Breast epithelium (tissue), 4 donors: ENCODE measurements around the gene MLLT1. TPM values are rescaled to one million over a fixed set of nuclear protein-coding genes. Genes with fewer than 3 reads are reported as not detected.
A peak's percentile ranks its signal among the peaks of the same experiment; 100 is the strongest.

Source experiments
- DNase-seq, 2 donors: peaks; one replicate each; pipeline ENCODE4 v3.0.0-alpha.2; 2019; ENCODE audit warnings: low spot score in 2 of 2
- H3K27ac ChIP-seq, 2 donors: fragments of 200-600 bp; sonication (generic) in 1 of 2; one replicate each; pipeline ENCODE4 v1.5.1; 2016 to 2019; ENCODE audit warnings: mild to moderate bottlenecking in 1 of 2
- H3K27me3 ChIP-seq, 2 donors: fragments of 200-600 bp; sonication (generic) in 1 of 2; one replicate each; pipeline versions ENCODE4 v1.5.1 to v1.6.0; 2017 to 2019; ENCODE audit warnings: control low read depth in 1 of 2, mild to moderate bottlenecking in 1 of 2
- H3K36me3 ChIP-seq: fragments of 200-600 bp; one replicate; pipeline ENCODE4 v1.5.1; 2019
- H3K4me1 ChIP-seq, 2 donors: fragments of 200-600 bp; sonication (generic); one replicate each; pipeline ENCODE4 v1.5.1; 2016 to 2019; ENCODE audit warnings: control low read depth in 1 of 2
- H3K4me3 ChIP-seq, 3 donors: fragments of 200-600 bp; sonication (generic); 1 replicate in 2 of 3; 2 replicates in 1 of 3; pipeline ENCODE4 v1.5.1; 2016 to 2019; ENCODE audit warnings: mild to moderate bottlenecking in 3 of 3, moderate library complexity in 2 of 3
- H3K9me3 ChIP-seq, 2 donors: fragments of 200-600 bp; sonication (generic) in 1 of 2; one replicate each; pipeline ENCODE4 v1.5.1; 2016 to 2019; ENCODE audit warnings: control low read depth in 1 of 2
- CTCF ChIP-seq, 3 donors: fragments of 450-650 bp; IDR thresholded peaks; one replicate each; pipeline ENCODE4 v1.5.1; 2016 to 2017; ENCODE audit warnings: antibody characterized with exemption in 3 of 3, mild to moderate bottlenecking in 3 of 3, moderate library complexity in 3 of 3
- POLR2A ChIP-seq: fragments of 450-650 bp; IDR thresholded peaks from one replicate; pipeline ENCODE4 v1.6.1; 2016; ENCODE audit warnings: antibody characterized with exemption, mild to moderate bottlenecking, moderate library complexity
- POLR2AphosphoS5 ChIP-seq, 3 donors: sonication (generic); formaldehyde crosslinking; IDR thresholded peaks; one replicate each; pipeline ENCODE4 v1.6.1; 2017; ENCODE audit warnings: antibody characterized with exemption in 3 of 3
- intact Hi-C: fragments of 100-400 bp; cut with DNase I; formaldehyde crosslinking; loops from one replicate; pipeline ENCODE4 v1.15.1; 2023; ENCODE audit warnings: low total_unique reads
- total RNA-seq, 3 donors: library from RNA; depleted of rRNA; stranded (reverse); fragments of >200 nt; gene quantifications; one replicate each; pipeline ENCODE4 v1.1.0, GENCODE V29; 2016

The MLLT1 gene
- total RNA-seq, 3 donors from 2014 or later, result 13.6 to 16.4 (median 13.8) TPM

DNA sequence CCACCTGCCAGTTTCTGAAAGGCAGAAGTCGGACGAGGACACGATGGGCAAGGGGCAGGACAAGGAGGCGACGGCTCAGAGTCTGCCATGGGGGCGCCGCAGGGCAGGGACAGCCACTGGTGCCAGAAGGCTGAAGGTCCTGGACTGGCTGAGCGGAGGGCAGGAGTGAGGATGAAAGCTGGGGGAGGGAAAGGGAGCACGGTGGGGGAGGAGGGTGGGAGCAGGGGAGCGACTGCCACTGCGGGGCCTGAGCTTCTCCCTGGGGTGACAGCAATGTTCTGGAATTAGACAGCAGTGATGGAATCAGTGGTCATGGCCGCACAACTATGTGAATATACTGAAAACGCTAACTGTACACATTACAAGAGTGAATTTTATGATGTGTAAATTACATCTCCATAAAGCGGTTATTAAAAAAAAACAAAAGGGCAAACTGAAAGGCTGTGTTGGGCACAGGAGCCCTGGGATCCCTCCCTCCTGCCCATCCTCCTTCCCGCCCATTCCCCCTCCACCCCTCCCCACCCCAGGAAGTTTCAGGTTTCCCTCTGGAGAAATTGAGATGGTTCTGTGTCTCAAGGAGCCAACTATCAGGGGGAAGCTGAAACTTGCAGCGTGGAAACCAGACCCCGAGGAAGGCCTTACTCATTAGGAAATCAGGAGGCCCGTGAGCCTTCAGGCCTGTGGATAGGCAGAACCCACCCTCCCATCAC lies 15.9 kb downstream of the MLLT1 start:
- TF ChIP-seq CTCF (IDR thresholded peaks at IDR 0.05), result no peak
- no peak for TF ChIP-seq POLR2AphosphoS5 (IDR thresholded peaks at IDR 0.05)
- TF ChIP-seq POLR2A, result no peak
- intact Hi-C loops, result loop anchor here (5.0 kb wide), 1 partner anchor 1067 kb away; no protein-coding TSS in a partner anchor
- Histone ChIP-seq H3K36me3 (no peaks in the 10 kb centered on the region), H3K4me3 (no peak overlapping the region), H3K9me3 (no peaks in the 10 kb centered on the region), H3K4me1 (no peaks in the 10 kb centered on the region), H3K27ac (no peak overlapping the region), H3K27me3 (no peaks in the 10 kb centered on the region)
- DNase-seq, result no peak

DNA sequence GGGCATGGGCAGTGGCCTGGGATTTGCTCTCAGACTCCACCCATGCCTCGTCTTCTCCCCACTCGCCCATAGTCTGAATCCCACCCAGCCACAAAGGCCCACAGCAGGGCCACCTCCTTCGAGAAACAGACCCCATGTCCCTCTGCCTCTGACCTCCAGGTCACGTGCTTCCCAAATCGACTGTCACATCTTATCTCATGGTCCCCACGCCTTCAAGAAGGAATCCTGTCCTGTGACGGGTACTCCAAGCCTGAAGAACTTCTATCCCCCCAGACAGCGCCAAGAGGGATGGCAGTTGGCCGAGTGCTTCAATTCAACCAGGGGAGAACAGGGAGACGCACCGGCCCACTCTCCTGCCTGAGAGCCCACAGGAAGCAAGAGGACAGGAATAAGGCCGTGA lies 16.5 kb downstream of the MLLT1 start:
- Histone ChIP-seq H3K9me3 (no peaks in the 10 kb centered on the region), H3K4me1 (no peaks in the 10 kb centered on the region), H3K27ac (no peak overlapping the region), H3K4me3 (no peak overlapping the region), H3K36me3 (no peaks in the 10 kb centered on the region), H3K27me3 (no peaks in the 10 kb centered on the region)
- intact Hi-C loops, result loop anchor here (5.0 kb wide), 1 partner anchor 1066 kb away; no protein-coding TSS in a partner anchor
- no peak for DNase-seq
- no peak for TF ChIP-seq POLR2A
- no peak for TF ChIP-seq CTCF (IDR thresholded peaks at IDR 0.05)
- TF ChIP-seq POLR2AphosphoS5 (IDR thresholded peaks at IDR 0.05), result no peak

GRCh38 chr19:6262519-6262918 lies 17.3 kb downstream of the MLLT1 start:
- no peak overlapping the region for H3K4me3 ChIP-seq
- no peaks in the 10 kb centered on the region for H3K4me1 ChIP-seq
- no peaks in the 10 kb centered on the region for H3K9me3 ChIP-seq
- no peak overlapping the region for H3K27ac ChIP-seq
- no peaks in the 10 kb centered on the region for H3K27me3 ChIP-seq
- no peaks in the 10 kb centered on the region for H3K36me3 ChIP-seq
- no peak for TF ChIP-seq POLR2AphosphoS5 (IDR thresholded peaks at IDR 0.05)
- TF ChIP-seq CTCF (IDR thresholded peaks at IDR 0.05), result no peak
- TF ChIP-seq POLR2A, result no peak
- intact Hi-C loops, result loop anchor here (5.0 kb wide), 1 partner anchor 1065 kb away; no protein-coding TSS in a partner anchor
- DNase-seq, result no peak

DNA sequence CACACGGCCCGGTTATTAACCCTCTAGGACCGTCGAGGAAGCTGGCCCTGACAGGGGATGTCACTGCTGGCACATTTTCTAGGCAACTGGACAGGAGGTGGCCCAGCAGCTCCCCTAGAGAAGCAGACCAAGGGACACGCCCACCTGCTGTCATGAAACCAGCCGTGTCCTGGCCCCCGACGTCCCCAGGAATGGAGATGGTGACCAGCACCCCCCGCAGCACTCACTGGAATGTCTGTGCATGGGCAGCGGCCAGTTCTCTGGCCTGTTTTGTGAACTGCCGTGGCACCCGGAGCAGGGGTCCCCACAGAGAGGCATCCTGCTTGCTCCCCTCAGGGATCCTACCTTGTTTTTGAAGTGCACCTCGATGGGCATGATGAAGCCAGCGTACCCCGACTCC lies 17.9 kb downstream of the MLLT1 start:
- no peaks in the 10 kb centered on the region for H3K4me1 ChIP-seq
- no peak overlapping the region for H3K27ac ChIP-seq
- no peaks in the 10 kb centered on the region for H3K36me3 ChIP-seq
- DNase-seq, result no peak
- TF ChIP-seq POLR2AphosphoS5 (IDR thresholded peaks at IDR 0.05) (no peak), POLR2A (no peak), CTCF (IDR thresholded peaks at IDR 0.05) (no peak)
- intact Hi-C loops, result loop anchor here (5.0 kb wide), 1 partner anchor 1065 kb away; no protein-coding TSS in a partner anchor
- no peak overlapping the region for H3K4me3 ChIP-seq
- H3K27me3 ChIP-seq, result no peaks in the 10 kb centered on the region
- no peaks in the 10 kb centered on the region for H3K9me3 ChIP-seq

- intact Hi-C loops, result loop anchor here (5.0 kb wide), 1 partner anchor 1064 kb away; no protein-coding TSS in a partner anchor
- H3K4me1 ChIP-seq, result no peaks in the 10 kb centered on the region
- H3K27me3 ChIP-seq, result no peaks in the 10 kb centered on the region
Measured at GRCh38 chr19:6260912-6261650, 18.7 kb downstream of the MLLT1 start.

More at GRCh38 chr19:6260912-6261650, 18.7 kb downstream of the MLLT1 start:
- Histone ChIP-seq H3K27ac (no peak overlapping the region), H3K4me3 (no peak overlapping the region), H3K36me3 (no peaks in the 10 kb centered on the region), H3K9me3 (no peaks in the 10 kb centered on the region)
- no peak for DNase-seq
- TF ChIP-seq CTCF (IDR thresholded peaks at IDR 0.05), result peak in 1 of 3 donors; percentile 19
- TF ChIP-seq POLR2A, result no peak
